ENCODE data around the gene TBP. TPM values are rescaled to one million over a fixed set of nuclear protein-coding genes. Genes with fewer than 3 reads are reported as not detected.

The TBP gene
- 15.0 to 16.9 TPM (median 15.8 TPM) in 5 replicates for total RNA-seq (2022; extraction: Qiagen RNA extraction)

GRCh38 chr6:170554013-170554795 is at the start of gene TBP:
TBP (plus strand) TSS chr6:170554369; CDS start chr6:170557030, 2,661 bp downstream.

DNA sequence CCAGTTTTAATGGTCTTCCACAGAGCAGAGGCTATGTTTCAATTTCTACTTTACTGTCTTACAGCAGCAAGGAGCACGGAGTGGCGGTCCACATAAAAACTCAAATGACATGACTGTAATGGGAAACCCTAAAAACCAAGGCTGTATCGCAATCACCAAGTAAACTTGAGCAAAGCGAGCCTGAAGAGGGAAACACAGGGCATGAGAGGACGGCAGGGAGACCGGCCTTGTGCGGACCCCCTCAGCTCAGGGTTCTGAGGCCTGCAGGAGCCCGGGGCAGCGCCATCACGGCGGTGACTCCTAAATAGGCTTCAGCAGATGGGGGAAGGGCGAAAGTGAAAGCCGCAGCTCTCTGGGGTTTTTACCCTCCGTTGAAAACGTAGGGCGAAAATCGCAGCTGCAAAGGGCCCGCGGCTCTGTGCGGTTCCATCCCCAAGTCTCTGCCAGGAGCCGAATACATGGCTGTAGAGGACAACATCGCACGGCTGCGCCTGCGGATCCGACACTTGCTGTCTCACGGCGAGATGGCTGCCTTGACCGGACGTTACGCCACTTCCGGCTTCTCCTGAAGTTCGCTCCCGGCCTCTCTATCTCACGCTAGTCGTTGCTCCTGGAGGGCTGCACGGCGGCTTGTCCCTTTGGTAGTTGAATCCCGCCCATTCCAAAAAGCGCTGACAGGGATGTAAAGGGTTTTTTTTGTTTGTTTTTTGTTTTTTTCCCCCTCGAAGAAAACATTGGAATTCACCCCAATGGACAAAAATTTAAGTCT is 1.2 kb upstream of the TBP start, which contains the start of gene PSMB1:
PSMB1 (minus strand) TSS at position 543 of the 769 bp plus-strand sequence; CDS start at position 478, 65 bp downstream.

GRCh38 chr6:170584181-170584953 is 30.2 kb downstream of the TBP start, which contains the start of gene PDCD2:
PDCD2 (minus strand) TSS chr6:170584637; CDS start chr6:170584581, 56 bp downstream.

Other genes starting within 250 kb of the TBP start
- gene FAM120B, start 247.6 kb upstream of the TBP start, total RNA-seq (2022; extraction: Qiagen RNA extraction), result 8.5 to 10.5 TPM (median 10.4 TPM) in 5 replicates
- gene PSMB1, start 1.1 kb upstream of the TBP start, total RNA-seq (2022; extraction: Qiagen RNA extraction), result 238 to 252 TPM (median 244 TPM) in 5 replicates
- 48.7 to 53.4 TPM (median 50.2 TPM) in 5 replicates for gene PDCD2, start 30.3 kb downstream of the TBP start, total RNA-seq (2022; extraction: Qiagen RNA extraction)